ENCODE data around the gene INS. TPM values are rescaled to one million over a fixed set of nuclear protein-coding genes. Genes with fewer than 3 reads are reported as not detected.

Gene INS
- total and polyA plus RNA-seq, 2 of the 13 experiments (the other 11 are each of a cell fraction or from before 2014, with no cell fraction given), result not detected

GRCh38 chr11:2203440-2204259, 42.6 kb upstream of the INS start (continued):
- TF ChIP-seq FUBP1 (CRISPR knock-in tag; IDR thresholded peaks at IDR 0.05; ENCODE audit: borderline replicate concordance) (no peak), ATF7-NPFF (CRISPR knock-in tag; IDR thresholded peaks at IDR 0.05; ENCODE audit: low read depth) (no peak), DZIP1 (CRISPR knock-in tag; IDR thresholded peaks at IDR 0.05) (no peak), MBNL3 (CRISPR knock-in tag; conservative IDR thresholded peaks at IDR 0.05) (no peak), NR3C1 (CRISPR knock-in tag; IDR thresholded peaks at IDR 0.05) (no peak), MIXL1 (CRISPR knock-in tag; IDR thresholded peaks at IDR 0.05) (no peak), ZKSCAN8 (CRISPR knock-in tag; IDR thresholded peaks at IDR 0.05; ENCODE audit: borderline replicate concordance) (no peak), MTF2 (CRISPR knock-in tag; IDR thresholded peaks at IDR 0.05; ENCODE audit: borderline replicate concordance) (no peak), ZBTB42 (CRISPR knock-in tag; IDR thresholded peaks at IDR 0.05) (no peak), ZNF331 (CRISPR knock-in tag; IDR thresholded peaks at IDR 0.05) (peak; percentile 62; the same call in 1 of the 2 replicates), ZNF678 (CRISPR knock-in tag; IDR thresholded peaks at IDR 0.05) (no peak), ZHX2 (IDR thresholded peaks at IDR 0.05; ENCODE audit: low read depth) (no peak), ZHX2 (CRISPR knock-in tag; IDR thresholded peaks at IDR 0.05; ENCODE audit: borderline replicate concordance) (no peak), KLF13 (CRISPR knock-in tag; IDR thresholded peaks at IDR 0.05) (no peak), ZNF629 (CRISPR knock-in tag; conservative IDR thresholded peaks at IDR 0.05) (no peak), SP1 (IDR thresholded peaks at IDR 0.05) (no peak), SP1 (CRISPR knock-in tag; IDR thresholded peaks at IDR 0.05) (peak; percentile 52; the same call in 1 of the 2 replicates)

Data from HepG2 (cell line).